GM13977 (cell line): ENCODE measurements around the gene DNAAF1.

ENCODE experiments used
- DNase-seq: peaks from one replicate; pipeline ENCODE4 v3.0.0; 2012; ENCODE audit warnings: low spot score
- in situ Hi-C: fragments of 300-500 bp; cut with MboI; formaldehyde crosslinking; loops from one replicate; pipeline ENCODE4 v1.12.0; 2022; ENCODE audit warnings: low sequenced_read_pairs, low pct_unique_long_range_greater_than_20kb, mixed read lengths, inconsistent platforms; ENCODE audit not compliant: unreplicated experiment
- TF ChIP-seq, protein P1 (sequence below): IDR thresholded peaks from 2 replicates; pipeline ENCODE4 v1.5.1; 2012; ENCODE audit warnings: mild to moderate bottlenecking, control low read depth; ENCODE audit not compliant: insufficient read depth; ENCODE audit errors: extremely low read depth, missing control alignments

DNAAF1 gene

DNA sequence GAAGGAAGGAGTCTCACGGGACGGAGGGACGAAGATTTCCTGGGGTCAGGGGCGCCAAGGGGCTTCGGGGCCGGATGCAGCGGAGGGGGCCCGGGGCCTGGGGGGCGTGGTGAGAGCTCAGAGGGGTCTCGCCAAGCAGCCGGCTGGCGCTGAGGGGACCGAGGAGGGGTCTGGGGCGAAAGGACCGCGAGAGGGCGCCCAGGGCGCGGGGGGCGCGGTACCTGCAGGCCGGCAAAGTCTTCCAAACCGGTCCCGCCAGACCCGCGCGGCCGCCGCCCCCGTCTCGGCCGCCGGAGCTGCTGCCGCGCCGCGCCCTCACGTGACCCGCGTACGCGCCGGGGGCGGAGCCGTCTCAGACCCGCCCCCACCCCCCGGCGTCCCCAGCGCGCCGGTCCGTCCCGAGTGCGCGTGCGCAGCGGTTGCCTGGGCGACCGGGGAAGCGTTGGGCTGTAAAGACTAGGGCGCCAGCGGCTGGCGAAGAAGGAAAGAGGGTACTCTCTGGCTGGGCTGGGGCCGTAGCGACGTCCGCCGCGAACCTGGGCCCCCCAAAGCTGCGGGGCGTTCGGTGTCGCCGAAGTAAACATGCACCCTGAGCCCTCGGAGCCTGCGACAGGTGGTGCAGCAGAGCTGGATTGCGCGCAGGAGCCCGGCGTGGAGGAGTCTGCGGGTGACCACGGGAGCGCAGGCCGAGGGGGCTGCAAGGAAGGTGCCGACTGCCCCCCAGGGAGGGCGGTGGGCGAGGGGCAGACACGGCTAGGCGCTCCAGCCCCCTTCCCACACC, at the start of gene DNAAF1, which contains the start of gene HSDL1:
Gene DNAAF1 (plus strand): TSS at position 450 of the 781 bp plus-strand sequence. CDS start 133 bp downstream, at position 583.
Gene HSDL1 (minus strand): TSS at position 319 of the 781 bp plus-strand sequence. CDS start 13,856 bp downstream, outside the sequence.
- TF ChIP-seq, protein P1, sequence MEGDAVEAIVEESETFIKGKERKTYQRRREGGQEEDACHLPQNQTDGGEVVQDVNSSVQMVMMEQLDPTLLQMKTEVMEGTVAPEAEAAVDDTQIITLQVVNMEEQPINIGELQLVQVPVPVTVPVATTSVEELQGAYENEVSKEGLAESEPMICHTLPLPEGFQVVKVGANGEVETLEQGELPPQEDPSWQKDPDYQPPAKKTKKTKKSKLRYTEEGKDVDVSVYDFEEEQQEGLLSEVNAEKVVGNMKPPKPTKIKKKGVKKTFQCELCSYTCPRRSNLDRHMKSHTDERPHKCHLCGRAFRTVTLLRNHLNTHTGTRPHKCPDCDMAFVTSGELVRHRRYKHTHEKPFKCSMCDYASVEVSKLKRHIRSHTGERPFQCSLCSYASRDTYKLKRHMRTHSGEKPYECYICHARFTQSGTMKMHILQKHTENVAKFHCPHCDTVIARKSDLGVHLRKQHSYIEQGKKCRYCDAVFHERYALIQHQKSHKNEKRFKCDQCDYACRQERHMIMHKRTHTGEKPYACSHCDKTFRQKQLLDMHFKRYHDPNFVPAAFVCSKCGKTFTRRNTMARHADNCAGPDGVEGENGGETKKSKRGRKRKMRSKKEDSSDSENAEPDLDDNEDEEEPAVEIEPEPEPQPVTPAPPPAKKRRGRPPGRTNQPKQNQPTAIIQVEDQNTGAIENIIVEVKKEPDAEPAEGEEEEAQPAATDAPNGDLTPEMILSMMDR = peak; percentile 36
- in situ Hi-C loops = no loop called here
- peak; percentile 97 for DNase-seq

GRCh38 chr16:84095466-84095865, 49.6 kb upstream of the DNAAF1 start:
- no peak for DNase-seq
- TF ChIP-seq, protein P1 = no peak
- in situ Hi-C loops = no loop called here

GRCh38 chr16:84096447-84097005, 48.6 kb upstream of the DNAAF1 start:
- in situ Hi-C loops = no loop called here
- DNase-seq = no peak
- TF ChIP-seq, protein P1 = no peak

DNA sequence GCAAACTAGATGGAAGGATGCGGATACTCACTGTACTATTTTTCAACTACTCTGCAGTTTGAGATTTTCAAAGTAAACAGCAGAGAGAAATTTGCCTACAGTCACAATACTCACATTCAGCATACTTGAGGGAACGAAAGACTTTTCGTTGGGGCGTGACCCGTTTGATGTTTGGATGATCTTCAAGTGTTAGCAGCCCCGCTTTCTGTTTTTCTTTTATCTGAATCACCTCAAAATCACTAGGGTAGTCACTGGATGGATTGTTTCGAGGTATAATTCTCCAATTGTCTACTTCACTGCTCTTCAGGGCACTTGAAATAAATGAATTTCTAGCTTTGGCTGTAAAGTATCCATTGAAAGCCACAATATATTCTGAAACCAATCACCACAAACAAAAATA, 46.2 kb upstream of the DNAAF1 start:
- TF ChIP-seq, protein P1 = no peak
- DNase-seq = no peak

GRCh38 chr16:84103678-84104077, 41.4 kb upstream of the DNAAF1 start:
- TF ChIP-seq, protein P1 = no peak
- DNase-seq = no peak
- in situ Hi-C loops = no loop called here

More for the DNA sequence above, 46.2 kb upstream of the DNAAF1 start:
- in situ Hi-C loops = no loop called here

GRCh38 chr16:84104231-84104630, 40.9 kb upstream of the DNAAF1 start:
- in situ Hi-C loops = no loop called here
- no peak for DNase-seq
- TF ChIP-seq, protein P1 = no peak
